ENCODE results near the gene DNHD1.

The DNHD1 gene

GRCh38 chr11:6468712-6469495, 28.2 kb upstream of the DNHD1 start:
- no peaks in the 10 kb centered on the region for H3K27me3 ChIP-seq (ENCODE audit: control insufficient read depth in 1 of 2, insufficient read depth in 2 of 2, low read length in 2 of 2)
- peaks cover 25% of the 10 kb centered on the region for H3K4me1 ChIP-seq (ENCODE audit: control insufficient read depth, insufficient read depth, low read length)
- no peaks in the 10 kb centered on the region for H3K9me3 ChIP-seq (ENCODE audit: control insufficient read depth in 2 of 2, low read length in 2 of 2)
- H3K9ac ChIP-seq (ENCODE audit: low read length in 2 of 2), result peak overlapping the region in 1 of 2 donors; percentile 51
- H3K4me3 ChIP-seq (ENCODE audit: low read length in 2 of 2), result peak overlapping the region in 1 of 2 donors; percentile 35
- H3K27ac ChIP-seq (ENCODE audit: low read length), result peak overlapping the region; percentile 71
- H3K36me3 ChIP-seq (ENCODE audit: control insufficient read depth in 2 of 2, insufficient read depth in 2 of 2, low read length in 2 of 2), result peaks cover 8 to 15% of the 10 kb centered on the region in 2 donors

GRCh38 chr11:6469599-6469998, 27.5 kb upstream of the DNHD1 start:
- Histone ChIP-seq H3K4me3 (ENCODE audit: low read length in 2 of 2) (peak overlapping the region in 1 of 2 donors; percentile 35), H3K27me3 (ENCODE audit: control insufficient read depth in 1 of 2, insufficient read depth in 2 of 2, low read length in 2 of 2) (no peaks in the 10 kb centered on the region), H3K9ac (ENCODE audit: low read length in 2 of 2) (peak overlapping the region in 1 of 2 donors; percentile 51), H3K27ac (ENCODE audit: low read length) (peak overlapping the region; percentile 71), H3K36me3 (ENCODE audit: control insufficient read depth in 2 of 2, insufficient read depth in 2 of 2, low read length in 2 of 2) (peaks cover 4 to 9% of the 10 kb centered on the region in 2 donors), H3K4me1 (ENCODE audit: control insufficient read depth, insufficient read depth, low read length) (peaks cover 31% of the 10 kb centered on the region), H3K9me3 (ENCODE audit: control insufficient read depth in 2 of 2, low read length in 2 of 2) (no peaks in the 10 kb centered on the region)

GRCh38 chr11:6472934-6473333, 24.1 kb upstream of the DNHD1 start:
- Histone ChIP-seq H3K4me1 (ENCODE audit: control insufficient read depth, insufficient read depth, low read length) (peaks cover 38% of the 10 kb centered on the region), H3K4me3 (ENCODE audit: low read length in 2 of 2) (peak overlapping the region; percentile 57 to 91), H3K27ac (ENCODE audit: low read length) (no peak overlapping the region), H3K9me3 (ENCODE audit: control insufficient read depth in 2 of 2, low read length in 2 of 2) (no peaks in the 10 kb centered on the region), H3K27me3 (ENCODE audit: control insufficient read depth in 1 of 2, insufficient read depth in 2 of 2, low read length in 2 of 2) (no peaks in the 10 kb centered on the region), H3K36me3 (ENCODE audit: control insufficient read depth in 2 of 2, insufficient read depth in 2 of 2, low read length in 2 of 2) (peaks cover 13 to 17% of the 10 kb centered on the region in 2 donors), H3K9ac (ENCODE audit: low read length in 2 of 2) (peak overlapping the region; percentile 53 to 60)

- Histone ChIP-seq H3K4me3 (ENCODE audit: low read length in 2 of 2) (peak within 1 kb of the TSS; percentile 84 to 91), H3K4me1 (ENCODE audit: control insufficient read depth, insufficient read depth, low read length) (peaks cover 31% of the 10 kb centered on the region), H3K9ac (ENCODE audit: low read length in 2 of 2) (peak within 1 kb of the TSS; percentile 81 to 88), H3K9me3 (ENCODE audit: control insufficient read depth in 2 of 2, low read length in 2 of 2) (no peaks in the 10 kb centered on the region), H3K27ac (ENCODE audit: low read length) (peak within 1 kb of the TSS; percentile 87), H3K27me3 (ENCODE audit: control insufficient read depth in 1 of 2, insufficient read depth in 2 of 2, low read length in 2 of 2) (no peaks in the 10 kb centered on the region), H3K36me3 (ENCODE audit: control insufficient read depth in 2 of 2, insufficient read depth in 2 of 2, low read length in 2 of 2) (peaks cover 18 to 24% of the 10 kb centered on the region in 2 donors)
Measured at GRCh38 chr11:6473451-6474412, 23.3 kb upstream of the DNHD1 start, which contains the start of gene TRIM3. TRIM3 (minus strand) TSS chr11:6473941; CDS start chr11:6465695, 8,246 bp downstream.

- Histone ChIP-seq H3K9me3 (ENCODE audit: control insufficient read depth in 2 of 2, low read length in 2 of 2) (no peaks in the 10 kb centered on the region), H3K27me3 (ENCODE audit: control insufficient read depth in 1 of 2, insufficient read depth in 2 of 2, low read length in 2 of 2) (no peaks in the 10 kb centered on the region), H3K4me1 (ENCODE audit: control insufficient read depth, insufficient read depth, low read length) (peaks cover 25% of the 10 kb centered on the region), H3K9ac (ENCODE audit: low read length in 2 of 2) (peak overlapping the region; percentile 73 to 88), H3K4me3 (ENCODE audit: low read length in 2 of 2) (peak overlapping the region; percentile 71 to 80), H3K27ac (ENCODE audit: low read length) (peak overlapping the region; percentile 87), H3K36me3 (ENCODE audit: control insufficient read depth in 2 of 2, insufficient read depth in 2 of 2, low read length in 2 of 2) (peaks cover 18 to 30% of the 10 kb centered on the region in 2 donors)
Measured at GRCh38 chr11:6474413-6474792, 22.7 kb upstream of the DNHD1 start.

- Histone ChIP-seq H3K36me3 (ENCODE audit: control insufficient read depth in 2 of 2, insufficient read depth in 2 of 2, low read length in 2 of 2) (peaks cover 18 to 33% of the 10 kb centered on the region in 2 donors), H3K27ac (ENCODE audit: low read length) (peak overlapping the region; percentile 87), H3K4me1 (ENCODE audit: control insufficient read depth, insufficient read depth, low read length) (peaks cover 24% of the 10 kb centered on the region), H3K27me3 (ENCODE audit: control insufficient read depth in 1 of 2, insufficient read depth in 2 of 2, low read length in 2 of 2) (no peaks in the 10 kb centered on the region), H3K9me3 (ENCODE audit: control insufficient read depth in 2 of 2, low read length in 2 of 2) (no peaks in the 10 kb centered on the region), H3K4me3 (ENCODE audit: low read length in 2 of 2) (peak overlapping the region in 1 of 2 donors; percentile 80), H3K9ac (ENCODE audit: low read length in 2 of 2) (peak overlapping the region; percentile 73 to 88)
Measured at GRCh38 chr11:6474806-6475500, 22.1 kb upstream of the DNHD1 start.

GRCh38 chr11:6475936-6476335, 21.1 kb upstream of the DNHD1 start:
- Histone ChIP-seq H3K9me3 (ENCODE audit: control insufficient read depth in 2 of 2, low read length in 2 of 2) (no peaks in the 10 kb centered on the region), H3K9ac (ENCODE audit: low read length in 2 of 2) (no peak overlapping the region), H3K27me3 (ENCODE audit: control insufficient read depth in 1 of 2, insufficient read depth in 2 of 2, low read length in 2 of 2) (no peaks in the 10 kb centered on the region), H3K4me1 (ENCODE audit: control insufficient read depth, insufficient read depth, low read length) (peaks cover 34% of the 10 kb centered on the region), H3K4me3 (ENCODE audit: low read length in 2 of 2) (no peak overlapping the region), H3K27ac (ENCODE audit: low read length) (no peak overlapping the region), H3K36me3 (ENCODE audit: control insufficient read depth in 2 of 2, insufficient read depth in 2 of 2, low read length in 2 of 2) (peaks cover 18 to 31% of the 10 kb centered on the region in 2 donors)

GRCh38 chr11:6476571-6476970, 20.5 kb upstream of the DNHD1 start:
- Histone ChIP-seq H3K4me3 (ENCODE audit: low read length in 2 of 2) (no peak overlapping the region), H3K27me3 (ENCODE audit: control insufficient read depth in 1 of 2, insufficient read depth in 2 of 2, low read length in 2 of 2) (no peaks in the 10 kb centered on the region), H3K36me3 (ENCODE audit: control insufficient read depth in 2 of 2, insufficient read depth in 2 of 2, low read length in 2 of 2) (peaks cover 18 to 31% of the 10 kb centered on the region in 2 donors), H3K9me3 (ENCODE audit: control insufficient read depth in 2 of 2, low read length in 2 of 2) (no peaks in the 10 kb centered on the region), H3K4me1 (ENCODE audit: control insufficient read depth, insufficient read depth, low read length) (peaks cover 37% of the 10 kb centered on the region), H3K27ac (ENCODE audit: low read length) (no peak overlapping the region), H3K9ac (ENCODE audit: low read length in 2 of 2) (no peak overlapping the region)

GRCh38 chr11:6480299-6480914, 16.7 kb upstream of the DNHD1 start:
- H3K36me3 ChIP-seq (ENCODE audit: control insufficient read depth in 2 of 2, insufficient read depth in 2 of 2, low read length in 2 of 2), result peaks cover 36 to 52% of the 10 kb centered on the region in 2 donors
- H3K9ac ChIP-seq (ENCODE audit: low read length in 2 of 2), result peak overlapping the region; percentile 89 to 98
- H3K4me1 ChIP-seq (ENCODE audit: control insufficient read depth, insufficient read depth, low read length), result peaks cover 29% of the 10 kb centered on the region
- H3K27me3 ChIP-seq (ENCODE audit: control insufficient read depth in 1 of 2, insufficient read depth in 2 of 2, low read length in 2 of 2), result no peaks in the 10 kb centered on the region
- H3K9me3 ChIP-seq (ENCODE audit: control insufficient read depth in 2 of 2, low read length in 2 of 2), result no peaks in the 10 kb centered on the region
- peak overlapping the region; percentile 95 to 99 for H3K4me3 ChIP-seq (ENCODE audit: low read length in 2 of 2)
- H3K27ac ChIP-seq (ENCODE audit: low read length), result peak overlapping the region; percentile 92

Data from stomach smooth muscle (tissue), 2 donors.